ENCODE measurements around the gene NEUROD6.

GRCh38 chr7:31340603-31341002 lies at the start of gene NEUROD6:
- TF ChIP-seq POLR2AphosphoS5 (IDR thresholded peaks at IDR 0.05) (no peak), CTCF (IDR thresholded peaks at IDR 0.05) (no peak), POLR2A (IDR thresholded peaks at IDR 0.05) (no peak)

Data from sigmoid colon (tissue), 4 donors.